Heart left ventricle (tissue), 13 donors: Measurements from ENCODE around the gene LCP2.

Experiments
- POLR2A ChIP-seq, 2 donors: fragments of 450-650 bp; IDR thresholded peaks; one replicate each; pipeline ENCODE4 v1.6.1; 2017; ENCODE audit warnings: antibody characterized with exemption in 2 of 2, mild to moderate bottlenecking in 2 of 2, moderate library complexity in 2 of 2
- TF ChIP-seq, protein P1 (sequence below), 12 donors: fragments of 200-600 bp; sonication (generic) in 4 of 12; IDR thresholded peaks; one replicate each; pipeline versions ENCODE4 v1.5.0 to v1.8.0; 2018 to 2022; ENCODE audit warnings: antibody characterized with exemption in 12 of 12, mild to moderate bottlenecking in 5 of 12
- donor health status: ischemic (EF 13 %, LVEDD 7.1; RV severe dilation, severe dysfunction).
- donor health status: DM: no; HTN: yes; CAD: no.
- donor health status: DM: no; HTN: no; CAD: no.
- donor health status: ischemic (EF 25% LVEDD 6.9; RV normal size, moderate dysfunction).
- donor health status: ischemic (EF 25% LVEDD 5.7; RV mildly dilated, moderate dysfunction).
- donor health status: ischemic (EF 35%, LVEDD 5.7; RV mildly dilated, moderate dysfunction).
- donor health status: nonischemic (EF 11% LVEDD 7.7; RV severe dilation, severe dysfunction).
- donor health status: DM: yes; HTN: yes; CAD: no.
- donor health status: PGD.
- donor health status: ischemic (EF 29% LVEDD 5.4; RV normal size, mild dysfunction).
- donor health status: nonischemic (EF 23%, LVEDD 6.1; RV moderate dilation, normal function).

DNA sequence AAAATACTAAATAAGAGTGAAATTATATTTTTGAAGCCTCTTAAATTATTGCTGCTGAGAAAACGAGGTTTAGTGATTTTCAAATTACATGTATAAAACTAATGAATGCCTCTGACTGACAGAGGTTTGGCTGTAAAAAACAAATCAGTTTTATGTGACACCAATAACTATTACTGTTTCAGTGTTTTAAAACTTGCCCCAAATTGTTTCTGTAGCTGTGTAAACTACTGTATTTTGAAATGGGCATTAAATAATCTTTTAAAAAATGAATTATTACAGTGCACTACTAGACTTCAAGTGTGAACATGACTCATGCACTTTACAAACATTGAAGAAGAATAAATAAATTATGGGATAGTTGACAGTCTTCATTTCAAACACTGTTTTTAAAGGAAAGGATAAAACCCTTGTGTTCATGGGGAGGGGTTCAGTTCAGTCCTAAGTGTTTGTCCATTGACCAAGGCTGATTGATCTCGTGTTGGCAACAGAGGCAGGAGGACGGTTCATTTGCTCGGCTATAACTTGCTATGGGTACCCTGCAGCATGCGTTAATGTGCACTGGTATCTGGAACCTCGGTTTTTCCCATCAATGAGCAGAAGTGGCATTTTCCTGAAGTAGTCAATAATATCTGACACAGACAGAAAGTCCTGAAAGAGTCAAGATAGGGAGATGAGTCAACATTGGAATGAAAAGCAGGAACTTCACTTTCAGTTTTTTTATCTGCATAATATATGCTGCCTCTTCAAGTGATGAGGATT is 49.2 kb downstream of the LCP2 start:
- TF ChIP-seq, protein P1, sequence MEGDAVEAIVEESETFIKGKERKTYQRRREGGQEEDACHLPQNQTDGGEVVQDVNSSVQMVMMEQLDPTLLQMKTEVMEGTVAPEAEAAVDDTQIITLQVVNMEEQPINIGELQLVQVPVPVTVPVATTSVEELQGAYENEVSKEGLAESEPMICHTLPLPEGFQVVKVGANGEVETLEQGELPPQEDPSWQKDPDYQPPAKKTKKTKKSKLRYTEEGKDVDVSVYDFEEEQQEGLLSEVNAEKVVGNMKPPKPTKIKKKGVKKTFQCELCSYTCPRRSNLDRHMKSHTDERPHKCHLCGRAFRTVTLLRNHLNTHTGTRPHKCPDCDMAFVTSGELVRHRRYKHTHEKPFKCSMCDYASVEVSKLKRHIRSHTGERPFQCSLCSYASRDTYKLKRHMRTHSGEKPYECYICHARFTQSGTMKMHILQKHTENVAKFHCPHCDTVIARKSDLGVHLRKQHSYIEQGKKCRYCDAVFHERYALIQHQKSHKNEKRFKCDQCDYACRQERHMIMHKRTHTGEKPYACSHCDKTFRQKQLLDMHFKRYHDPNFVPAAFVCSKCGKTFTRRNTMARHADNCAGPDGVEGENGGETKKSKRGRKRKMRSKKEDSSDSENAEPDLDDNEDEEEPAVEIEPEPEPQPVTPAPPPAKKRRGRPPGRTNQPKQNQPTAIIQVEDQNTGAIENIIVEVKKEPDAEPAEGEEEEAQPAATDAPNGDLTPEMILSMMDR (IDR thresholded peaks at IDR 0.05): no peak
- TF ChIP-seq POLR2A (IDR thresholded peaks at IDR 0.05): no peak
